GM12892 (cell line): ENCODE measurements around the gene DNAH2.

Source experiments
- POLR2AphosphoS5 ChIP-seq: IDR thresholded peaks from 2 replicates; pipeline ENCODE4 v1.6.1; 2011; ENCODE audit warnings: low read depth, low read length, control low read depth
- TAF1 ChIP-seq: IDR thresholded peaks from 2 replicates; pipeline ENCODE4 v1.6.1; 2011; ENCODE audit warnings: low read depth, mild to moderate bottlenecking, control low read depth, low read length, borderline replicate concordance

DNA sequence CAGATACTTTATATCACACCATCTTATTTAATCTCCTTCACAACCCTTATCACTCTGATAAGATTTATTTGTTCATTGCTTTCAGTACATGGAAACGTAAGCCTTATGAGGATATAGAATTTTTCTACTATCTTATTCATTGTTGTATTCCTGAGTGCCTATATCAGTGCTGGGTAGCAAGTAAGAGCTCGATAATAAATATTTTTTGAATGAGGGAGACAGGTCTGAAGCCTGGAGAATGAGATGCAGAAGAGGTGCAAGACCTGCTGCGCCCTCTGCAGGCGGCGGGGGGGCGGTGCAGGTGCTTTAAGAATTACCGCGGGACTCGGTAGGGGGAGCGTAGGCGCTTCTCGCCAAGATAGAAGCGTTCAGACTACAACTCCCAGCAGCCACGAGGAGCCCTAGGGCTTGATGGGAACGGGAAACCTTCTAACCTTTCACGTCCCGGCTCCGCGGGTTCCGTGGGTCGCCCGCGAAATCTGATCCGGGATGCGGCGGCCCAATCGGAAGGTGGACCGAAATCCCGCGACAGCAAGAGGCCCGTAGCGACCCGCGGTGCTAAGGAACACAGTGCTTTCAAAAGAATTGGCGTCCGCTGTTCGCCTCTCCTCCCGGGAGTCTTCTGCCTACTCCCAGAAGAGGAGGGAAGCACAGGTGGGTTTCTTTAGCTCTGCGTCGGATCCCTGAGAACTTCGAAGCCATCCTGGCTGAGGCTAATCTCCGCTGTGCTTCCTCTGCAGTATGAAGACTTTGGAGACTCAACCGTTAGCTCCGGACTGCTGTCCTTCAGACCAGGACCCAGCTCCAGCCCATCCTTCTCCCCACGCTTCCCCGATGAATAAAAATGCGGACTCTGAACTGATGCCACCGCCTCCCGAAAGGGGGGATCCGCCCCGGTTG, 29.4 kb upstream of the DNAH2 start, which contains the start of gene WRAP53:
- TF ChIP-seq POLR2AphosphoS5 = peak; percentile 72; the same call in 1 of the 2 replicates
- peak; percentile 29; the same call in 1 of the 2 replicates for TF ChIP-seq TAF1
